ENCODE measurements around the gene ARHGAP40. TPM values are rescaled to one million over a fixed set of nuclear protein-coding genes. Genes with fewer than 3 reads are reported as not detected.
A peak's percentile ranks its signal among the peaks of the same experiment; 100 is the strongest.

ARHGAP40 gene
- total RNA-seq, 4 donors from 2014 or later, result not detected

DNA sequence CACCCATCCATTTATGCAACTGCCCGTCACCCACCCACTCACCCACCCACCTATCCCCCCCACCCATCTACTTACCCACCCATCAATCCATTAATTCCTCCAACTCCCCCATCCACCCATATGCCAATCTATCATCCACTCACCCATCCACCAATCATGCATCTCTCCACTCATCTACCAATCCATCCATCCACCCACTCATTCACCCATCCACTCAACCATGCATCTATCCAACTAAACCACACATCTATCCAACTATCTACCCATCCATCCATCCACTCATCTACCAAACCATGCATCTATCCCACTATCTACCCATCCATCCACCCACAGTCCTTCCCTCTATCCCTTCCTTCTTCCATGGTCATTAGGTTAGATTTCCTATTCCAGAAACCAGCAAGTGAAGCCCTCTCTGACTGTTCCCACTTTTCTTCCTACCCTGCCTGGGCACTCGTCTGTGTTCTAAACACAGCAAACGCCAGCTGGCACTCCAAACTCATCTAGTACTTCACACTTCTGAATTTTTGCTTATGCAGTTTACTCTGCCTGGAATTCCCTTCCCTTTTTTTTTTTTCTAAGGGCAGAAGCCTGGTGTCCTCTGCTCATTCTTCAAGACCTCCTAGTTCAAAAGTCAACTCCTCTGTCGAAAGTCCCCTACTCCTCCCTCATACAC is 43.1 kb downstream of the ARHGAP40 start:
- peaks cover 0 to 61% of the 10 kb centered on the region in 2 donors for H3K27me3 ChIP-seq
- WGBS, 2 donors, result 44 to 50% methylated on average over 4 of the region's 4 CpGs
- H3K27ac ChIP-seq, result no peak overlapping the region

DNA sequence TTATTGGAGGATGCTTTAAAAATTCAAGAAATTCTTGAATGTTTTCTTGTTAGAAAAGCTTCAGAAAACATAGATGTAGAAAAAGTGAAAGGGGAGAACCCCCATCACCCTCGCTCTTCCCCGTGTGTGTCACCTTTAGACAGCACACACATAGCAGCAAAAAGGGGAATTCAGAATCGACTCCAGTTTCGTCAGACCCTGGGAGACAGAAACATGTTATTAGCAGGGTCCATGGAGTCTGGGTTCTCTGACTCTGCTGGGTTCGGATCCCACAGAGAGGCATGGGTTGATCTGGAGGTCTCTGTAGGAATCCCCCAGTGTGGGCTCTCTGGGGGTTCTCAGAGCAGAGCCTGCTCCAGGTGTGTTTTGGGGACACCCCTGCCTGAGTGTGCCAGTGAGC is 43.7 kb downstream of the ARHGAP40 start:
- H3K9me3 ChIP-seq, result no peaks in the 10 kb centered on the region
- 45 to 55% methylated on average over 5 of the region's 5 CpGs for WGBS, 2 donors
- TF ChIP-seq EP300 (IDR thresholded peaks at IDR 0.05), result no peak
- TF ChIP-seq, protein P1, sequence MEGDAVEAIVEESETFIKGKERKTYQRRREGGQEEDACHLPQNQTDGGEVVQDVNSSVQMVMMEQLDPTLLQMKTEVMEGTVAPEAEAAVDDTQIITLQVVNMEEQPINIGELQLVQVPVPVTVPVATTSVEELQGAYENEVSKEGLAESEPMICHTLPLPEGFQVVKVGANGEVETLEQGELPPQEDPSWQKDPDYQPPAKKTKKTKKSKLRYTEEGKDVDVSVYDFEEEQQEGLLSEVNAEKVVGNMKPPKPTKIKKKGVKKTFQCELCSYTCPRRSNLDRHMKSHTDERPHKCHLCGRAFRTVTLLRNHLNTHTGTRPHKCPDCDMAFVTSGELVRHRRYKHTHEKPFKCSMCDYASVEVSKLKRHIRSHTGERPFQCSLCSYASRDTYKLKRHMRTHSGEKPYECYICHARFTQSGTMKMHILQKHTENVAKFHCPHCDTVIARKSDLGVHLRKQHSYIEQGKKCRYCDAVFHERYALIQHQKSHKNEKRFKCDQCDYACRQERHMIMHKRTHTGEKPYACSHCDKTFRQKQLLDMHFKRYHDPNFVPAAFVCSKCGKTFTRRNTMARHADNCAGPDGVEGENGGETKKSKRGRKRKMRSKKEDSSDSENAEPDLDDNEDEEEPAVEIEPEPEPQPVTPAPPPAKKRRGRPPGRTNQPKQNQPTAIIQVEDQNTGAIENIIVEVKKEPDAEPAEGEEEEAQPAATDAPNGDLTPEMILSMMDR (IDR thresholded peaks at IDR 0.05), result no peak
- no peak for TF ChIP-seq POLR2A (IDR thresholded peaks at IDR 0.05)
- DNase-seq (ENCODE audit: low spot score in 2 of 2), result no peak
- H3K4me1 ChIP-seq, result peaks cover 0 to 9% (median 2%) of the 10 kb centered on the region in 4 donors
- no peaks in the 10 kb centered on the region for H3K36me3 ChIP-seq
- H3K27me3 ChIP-seq, result peaks cover 0 to 65% of the 10 kb centered on the region in 2 donors
- H3K4me3 ChIP-seq, result no peak overlapping the region
- no peak overlapping the region for H3K27ac ChIP-seq

More for the DNA sequence above, 43.1 kb downstream of the ARHGAP40 start:
- peaks cover 0 to 9% (median 2%) of the 10 kb centered on the region in 4 donors for H3K4me1 ChIP-seq
- H3K9me3 ChIP-seq, result no peaks in the 10 kb centered on the region
- H3K4me3 ChIP-seq, result no peak overlapping the region
- no peaks in the 10 kb centered on the region for H3K36me3 ChIP-seq
- TF ChIP-seq POLR2A (IDR thresholded peaks at IDR 0.05) (no peak), EP300 (IDR thresholded peaks at IDR 0.05) (no peak)
- TF ChIP-seq, protein P1 (IDR thresholded peaks at IDR 0.05), result no peak
- DNase-seq (ENCODE audit: low spot score in 2 of 2), result no peak

DNA sequence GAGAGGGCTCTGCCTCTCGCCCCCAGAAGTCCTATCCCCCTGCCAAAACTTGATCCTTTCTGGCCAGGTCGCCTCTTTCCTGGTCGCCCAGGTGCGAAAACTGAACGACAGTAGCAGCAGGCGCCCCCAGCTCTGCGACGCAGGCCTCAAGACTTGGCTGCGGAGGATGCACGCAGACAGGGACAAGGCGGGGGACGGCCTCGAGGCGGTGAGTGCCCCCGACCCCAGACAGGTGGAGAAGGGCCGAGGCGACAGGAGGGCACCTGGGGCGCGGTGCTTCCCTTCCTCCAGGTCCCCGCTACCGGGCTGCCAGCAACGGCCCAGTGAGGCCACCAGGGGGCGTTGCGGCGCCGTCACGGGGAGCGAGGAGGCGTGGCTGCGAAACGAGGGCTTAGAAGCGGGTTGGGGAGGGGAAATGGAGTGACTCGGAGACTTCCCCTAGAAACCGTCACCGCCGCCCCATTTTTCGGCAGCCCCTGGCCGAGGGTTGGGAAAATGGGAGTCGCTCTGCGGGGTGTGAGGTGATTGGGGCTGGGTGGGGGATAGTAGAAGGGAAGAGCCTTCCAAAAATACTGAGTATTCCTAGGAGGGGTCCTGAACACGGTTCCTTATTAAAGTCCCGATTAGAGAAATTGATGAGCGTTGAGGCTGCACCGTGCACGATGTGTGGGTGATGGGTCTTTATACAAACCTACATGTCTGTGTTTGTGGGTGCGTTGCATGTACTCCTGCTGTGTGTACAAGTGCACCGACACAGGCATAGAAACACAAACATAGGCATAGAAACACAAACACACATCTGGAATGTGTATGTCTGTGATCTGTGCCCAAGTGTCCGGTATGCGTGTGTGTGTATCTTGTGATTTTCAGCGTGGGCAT is 44.6 kb downstream of the ARHGAP40 start:
- H3K4me3 ChIP-seq, result no peak overlapping the region
- H3K4me1 ChIP-seq, result peaks cover 0 to 9% (median 2%) of the 10 kb centered on the region in 4 donors
- H3K36me3 ChIP-seq, result no peaks in the 10 kb centered on the region
- H3K27ac ChIP-seq, result no peak overlapping the region
- H3K27me3 ChIP-seq, result peaks cover 0 to 65% of the 10 kb centered on the region in 2 donors
- WGBS, 2 donors, result 7 to 8% methylated on average over 44 to 45 of the region's 50 CpGs
- peak in 1 of 2 donors; percentile 43 for DNase-seq (ENCODE audit: low spot score in 2 of 2)
- TF ChIP-seq EP300 (IDR thresholded peaks at IDR 0.05), result no peak
- TF ChIP-seq POLR2A (IDR thresholded peaks at IDR 0.05), result no peak
- TF ChIP-seq, protein P1 (IDR thresholded peaks at IDR 0.05), result peak; percentile 80 to 92 (median 90)
- H3K9me3 ChIP-seq, result no peaks in the 10 kb centered on the region

DNA sequence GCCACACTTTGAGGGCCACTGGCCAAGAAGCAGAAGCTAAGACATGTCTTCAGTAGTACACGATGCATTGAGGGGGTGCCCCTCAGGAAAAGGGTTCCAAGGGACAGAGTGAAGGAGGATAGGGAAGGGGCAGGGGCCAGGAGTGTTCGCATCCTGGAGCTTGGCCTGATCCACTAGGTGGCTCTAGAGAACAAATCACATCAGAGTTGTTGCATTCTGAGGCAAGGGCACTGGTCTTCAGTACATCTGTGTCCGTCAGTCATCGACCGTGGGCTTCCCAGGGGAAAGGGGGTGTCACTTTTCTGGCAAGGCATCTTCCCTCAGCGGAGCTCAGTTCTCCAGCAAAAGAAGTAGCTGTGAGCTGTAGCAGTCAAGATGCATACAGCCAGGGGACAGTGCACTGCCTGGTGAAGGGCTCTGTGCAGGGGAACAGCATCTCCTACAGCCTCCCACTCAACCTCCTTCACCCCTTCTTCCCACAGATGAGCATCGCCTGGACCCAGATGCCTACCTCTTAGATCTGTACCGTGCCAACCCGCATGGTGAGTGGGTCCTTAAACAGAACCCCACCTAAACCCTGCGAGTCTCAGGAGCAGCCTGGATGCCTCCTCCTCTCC is 47.8 kb downstream of the ARHGAP40 start:
- Histone ChIP-seq H3K36me3 (no peaks in the 10 kb centered on the region), H3K27ac (no peak overlapping the region), H3K4me1 (peaks cover 0 to 9% (median 2%) of the 10 kb centered on the region in 4 donors), H3K27me3 (peaks cover 0 to 68% of the 10 kb centered on the region in 2 donors), H3K4me3 (no peak overlapping the region), H3K9me3 (no peaks in the 10 kb centered on the region)
- TF ChIP-seq, protein P1 (IDR thresholded peaks at IDR 0.05), result no peak
- TF ChIP-seq EP300 (IDR thresholded peaks at IDR 0.05), result no peak
- DNase-seq (ENCODE audit: low spot score in 2 of 2), result no peak
- 23 to 29% methylated on average over 10 of the region's 10 CpGs for WGBS, 2 donors

Data from tibial nerve (tissue), 4 donors.